GM23338 (cell line): ENCODE results near the gene NIN. TPM values are rescaled to one million over a fixed set of nuclear protein-coding genes. Genes with fewer than 3 reads are reported as not detected.

Source experiments
- ATAC-seq: fragments of 200-7000 bp; cut with Tn5 transposase; 3 replicates; pipeline ENCODE4 v1.9.1; 2020
- DNase-seq: peaks from one replicate; pipeline ENCODE4 v3.0.0-alpha.2; 2015; ENCODE audit warnings: low spot score
- H2AFZ ChIP-seq: fragments of 200-600 bp; sonication (generic); 2 replicates; pipeline ENCODE4 v1.8.0; 2016; ENCODE audit warnings: antibody characterized with exemption, mild to moderate bottlenecking, moderate library complexity
- H3F3A ChIP-seq: fragments of 200-600 bp; sonication (generic); replicated peaks from 2 replicates; pipeline ENCODE4 v1.8.0; 2017; ENCODE audit warnings: antibody characterized with exemption, mixed run types, low read depth
- H3K27ac ChIP-seq: fragments of 200-600 bp; sonication (generic); 2 replicates; pipeline ENCODE4 v1.6.1; 2016; ENCODE audit warnings: low read depth
- H3K27me3 ChIP-seq: fragments of 200-600 bp; sonication (generic); 2 replicates; pipeline ENCODE4 v1.8.0; 2016; ENCODE audit warnings: mild to moderate bottlenecking, mixed run types, moderate library complexity; ENCODE audit not compliant: insufficient read depth
- H3K36me3 ChIP-seq: fragments of 200-600 bp; sonication (generic); 2 replicates; pipeline ENCODE4 v1.8.0; 2016; ENCODE audit warnings: mild to moderate bottlenecking; ENCODE audit not compliant: insufficient read depth
- H3K4me1 ChIP-seq: fragments of 200-600 bp; sonication (generic); 2 replicates; pipeline ENCODE4 v1.8.0; 2016; ENCODE audit warnings: mild to moderate bottlenecking, moderate library complexity; ENCODE audit not compliant: insufficient read depth
- H3K4me2 ChIP-seq: fragments of 200-600 bp; sonication (generic); 2 replicates; pipeline ENCODE4 v1.7.1; 2017; ENCODE audit warnings: mixed run types
- H3K4me3 ChIP-seq: fragments of 200-600 bp; sonication (generic); 2 replicates; pipeline ENCODE4 v1.6.1; 2016; ENCODE audit warnings: mixed run types
- H3K79me2 ChIP-seq: fragments of 200-600 bp; sonication (generic); replicated peaks from 2 replicates; pipeline ENCODE4 v1.8.0; 2017; ENCODE audit warnings: mild to moderate bottlenecking; ENCODE audit not compliant: insufficient read depth
- H3K9me2 ChIP-seq: fragments of 200-600 bp; sonication (generic); 2 replicates; pipeline ENCODE4 v1.8.0; 2017; ENCODE audit not compliant: insufficient read depth
- H4K20me1 ChIP-seq: fragments of 200-600 bp; sonication (generic); replicated peaks from 2 replicates; pipeline ENCODE4 v1.8.0; 2017; ENCODE audit warnings: mild to moderate bottlenecking; ENCODE audit not compliant: insufficient read depth
- H3K27ac Mint-ChIP-seq: 2 replicates; pipeline ENCODE4 v1.8.0; 2020; ENCODE audit warnings: inconsistent platforms, mild to moderate bottlenecking, moderate library complexity, mixed read lengths
- H3K27me3 Mint-ChIP-seq: 3 replicates; pipeline ENCODE4 v1.8.0; 2022; ENCODE audit warnings: low read depth, mild to moderate bottlenecking, moderate library complexity, mixed read lengths, inconsistent platforms; ENCODE audit not compliant: insufficient read depth, poor library complexity
- H3K36me3 Mint-ChIP-seq: 3 replicates; pipeline ENCODE4 v1.8.0; 2021; ENCODE audit warnings: low read depth, mild to moderate bottlenecking, inconsistent platforms, moderate library complexity, mixed read lengths
- H3K4me1 Mint-ChIP-seq: 3 replicates; pipeline ENCODE4 v1.8.0; 2020; ENCODE audit warnings: mild to moderate bottlenecking, inconsistent platforms, mixed read lengths
- H3K4me3 Mint-ChIP-seq: 3 replicates; pipeline ENCODE4 v1.8.0; 2021; ENCODE audit warnings: moderate library complexity, mild to moderate bottlenecking, inconsistent platforms, mixed read lengths
- H3K9me3 Mint-ChIP-seq: 3 replicates; pipeline ENCODE4 v1.8.0; 2020; ENCODE audit warnings: moderate library complexity, mild to moderate bottlenecking, inconsistent platforms, mixed read lengths
- CREB1 ChIP-seq: fragments of 250-450 bp; sonication (Bioruptor Pico); IDR thresholded peaks from 2 replicates; pipeline ENCODE4 v1.5.0; 2020; ENCODE audit warnings: low read depth, mild to moderate bottlenecking, moderate library complexity
- EZH2 ChIP-seq: fragments of 200-600 bp; sonication (generic); IDR thresholded peaks from one replicate; pipeline ENCODE4 v1.8.0; 2017; ENCODE audit warnings: antibody characterized with exemption, mild to moderate bottlenecking, low read depth; ENCODE audit not compliant: unreplicated experiment
- EZH2phosphoT487 ChIP-seq: fragments of 200-600 bp; sonication (generic); IDR thresholded peaks from one replicate; pipeline ENCODE4 v1.8.1; 2018; ENCODE audit warnings: antibody characterized with exemption; ENCODE audit not compliant: unreplicated experiment
- JUNB ChIP-seq: IDR thresholded peaks from one replicate; pipeline ENCODE4 v1.6.1; 2016; ENCODE audit warnings: antibody characterized with exemption; ENCODE audit not compliant: unreplicated experiment
- NANOG ChIP-seq: IDR thresholded peaks from 2 replicates; pipeline ENCODE4 v1.6.1; 2016; ENCODE audit warnings: antibody characterized with exemption, borderline replicate concordance
- POLR2AphosphoS5 ChIP-seq: IDR thresholded peaks from 2 replicates; pipeline ENCODE4 v1.6.1; 2016; ENCODE audit warnings: antibody characterized with exemption, low read depth
- STAT1 ChIP-seq: IDR thresholded peaks from one replicate; pipeline ENCODE4 v1.6.1; 2016; ENCODE audit warnings: antibody characterized with exemption; ENCODE audit not compliant: unreplicated experiment
- ZNF114 ChIP-seq: fragments of 250-450 bp; sonication (Bioruptor Pico); IDR thresholded peaks from 2 replicates; pipeline ENCODE4 v1.5.0; 2020; ENCODE audit warnings: mild to moderate bottlenecking, moderate library complexity
- ZNF331 ChIP-seq: fragments of 250-450 bp; sonication (Bioruptor Pico); IDR thresholded peaks from 2 replicates; pipeline ENCODE4 v1.5.0; 2020; ENCODE audit warnings: low read depth, mild to moderate bottlenecking, moderate library complexity
- ZNF462 ChIP-seq: fragments of 250-450 bp; sonication (Bioruptor Pico); IDR thresholded peaks from 2 replicates; pipeline ENCODE4 v1.5.0; 2020; ENCODE audit warnings: mild to moderate bottlenecking, moderate library complexity
- polyA plus RNA-seq: library from polyadenylated mRNA; unstranded; fragments of >200 nt; fragmentation: Nextera tagmentation; extraction: Ambion mirVana; gene quantifications from 2 replicates; pipeline ENCODE4 v1.2.1, GENCODE V29; 2016
- total RNA-seq: library from RNA; depleted of rRNA; stranded (reverse); fragments of >200 nt; shearing (Covaris generic); gene quantifications from 2 replicates; pipeline ENCODE4 v1.2.3, GENCODE V29; 2014
- TF ChIP-seq, protein P1 (sequence below): IDR thresholded peaks from one replicate; pipeline ENCODE4 v1.6.1; 2018; ENCODE audit warnings: antibody characterized with exemption; ENCODE audit not compliant: unreplicated experiment

The NIN gene
- total and polyA plus RNA-seq, 2 experiments from 2014 or later = 7.4 to 17.4 TPM

DNA sequence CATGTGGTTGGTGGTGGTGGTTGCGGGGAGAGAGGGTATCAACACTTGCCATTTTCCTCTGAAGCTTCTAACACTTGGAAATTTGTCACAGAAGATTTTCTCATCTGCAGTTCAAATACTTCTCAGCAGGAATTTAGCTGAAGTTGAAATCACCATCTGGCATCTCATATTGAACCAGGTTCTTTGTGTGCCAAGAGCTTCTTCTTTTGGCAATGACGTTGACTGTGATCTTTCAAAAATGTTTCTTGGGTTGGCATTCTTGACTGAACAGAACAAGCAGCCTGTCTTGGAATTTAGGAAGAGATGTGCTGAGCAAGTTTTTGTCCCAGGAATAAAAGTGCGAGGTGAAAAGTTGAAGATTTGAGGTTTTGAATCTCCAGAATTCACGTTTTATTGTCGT is 8.7 kb upstream of the NIN start:
- no peak overlapping the region for H3K27ac ChIP-seq
- DNase-seq (no peak), ATAC-seq (no peak)
- H3K4me3 Mint-ChIP-seq = no peak overlapping the region
- peaks cover under 1% of the 10 kb centered on the region for H3K27me3 Mint-ChIP-seq
- no peaks in the 10 kb centered on the region for H3K4me1 ChIP-seq
- H3K79me2 ChIP-seq = no peaks in the 10 kb centered on the region
- H3K27ac Mint-ChIP-seq = no peak overlapping the region
- H3K4me3 ChIP-seq = no peak overlapping the region
- H3K36me3 Mint-ChIP-seq = no peaks in the 10 kb centered on the region
- H3K27me3 ChIP-seq = peaks cover 12% of the 10 kb centered on the region
- no peaks in the 10 kb centered on the region for H3K36me3 ChIP-seq
- H3K9me2 ChIP-seq = peaks cover 6% of the 10 kb centered on the region
- no peaks in the 10 kb centered on the region; the same call in 2 of the 3 replicates for H3K4me1 Mint-ChIP-seq
- no peak for TF ChIP-seq NANOG
- no peak for TF ChIP-seq ZNF331
- no peak for TF ChIP-seq EZH2phosphoT487
- no peak for TF ChIP-seq STAT1
- TF ChIP-seq POLR2AphosphoS5 = no peak
- no peak for TF ChIP-seq JUNB
- TF ChIP-seq, protein P1, sequence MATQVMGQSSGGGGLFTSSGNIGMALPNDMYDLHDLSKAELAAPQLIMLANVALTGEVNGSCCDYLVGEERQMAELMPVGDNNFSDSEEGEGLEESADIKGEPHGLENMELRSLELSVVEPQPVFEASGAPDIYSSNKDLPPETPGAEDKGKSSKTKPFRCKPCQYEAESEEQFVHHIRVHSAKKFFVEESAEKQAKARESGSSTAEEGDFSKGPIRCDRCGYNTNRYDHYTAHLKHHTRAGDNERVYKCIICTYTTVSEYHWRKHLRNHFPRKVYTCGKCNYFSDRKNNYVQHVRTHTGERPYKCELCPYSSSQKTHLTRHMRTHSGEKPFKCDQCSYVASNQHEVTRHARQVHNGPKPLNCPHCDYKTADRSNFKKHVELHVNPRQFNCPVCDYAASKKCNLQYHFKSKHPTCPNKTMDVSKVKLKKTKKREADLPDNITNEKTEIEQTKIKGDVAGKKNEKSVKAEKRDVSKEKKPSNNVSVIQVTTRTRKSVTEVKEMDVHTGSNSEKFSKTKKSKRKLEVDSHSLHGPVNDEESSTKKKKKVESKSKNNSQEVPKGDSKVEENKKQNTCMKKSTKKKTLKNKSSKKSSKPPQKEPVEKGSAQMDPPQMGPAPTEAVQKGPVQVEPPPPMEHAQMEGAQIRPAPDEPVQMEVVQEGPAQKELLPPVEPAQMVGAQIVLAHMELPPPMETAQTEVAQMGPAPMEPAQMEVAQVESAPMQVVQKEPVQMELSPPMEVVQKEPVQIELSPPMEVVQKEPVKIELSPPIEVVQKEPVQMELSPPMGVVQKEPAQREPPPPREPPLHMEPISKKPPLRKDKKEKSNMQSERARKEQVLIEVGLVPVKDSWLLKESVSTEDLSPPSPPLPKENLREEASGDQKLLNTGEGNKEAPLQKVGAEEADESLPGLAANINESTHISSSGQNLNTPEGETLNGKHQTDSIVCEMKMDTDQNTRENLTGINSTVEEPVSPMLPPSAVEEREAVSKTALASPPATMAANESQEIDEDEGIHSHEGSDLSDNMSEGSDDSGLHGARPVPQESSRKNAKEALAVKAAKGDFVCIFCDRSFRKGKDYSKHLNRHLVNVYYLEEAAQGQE = no peak
- TF ChIP-seq CREB1 = no peak
- no peak for TF ChIP-seq ZNF114 (CRISPR knock-in tag)
- no peaks in the 10 kb centered on the region for H4K20me1 ChIP-seq
- H3K4me2 ChIP-seq = no peak overlapping the region
- H2AFZ ChIP-seq = peak overlapping the region; percentile 4
- H3K9me3 Mint-ChIP-seq = no peaks in the 10 kb centered on the region
- H3F3A ChIP-seq = no peaks in the 10 kb centered on the region; the same call in 1 of the 2 replicates

GRCh38 chr14:50839048-50839447 is 8.1 kb upstream of the NIN start:
- peaks cover 18% of the 10 kb centered on the region for H3K27me3 ChIP-seq
- no peak overlapping the region for H3K4me3 Mint-ChIP-seq
- TF ChIP-seq ZNF114 (CRISPR knock-in tag) = no peak
- TF ChIP-seq ZNF462 = no peak
- no peak for TF ChIP-seq EZH2

More at GRCh38 chr14:50839048-50839447, 8.1 kb upstream of the NIN start:
- Histone ChIP-seq H3K36me3 (no peaks in the 10 kb centered on the region), H3K79me2 (no peaks in the 10 kb centered on the region), H3F3A (no peaks in the 10 kb centered on the region; the same call in 1 of the 2 replicates), H3K9me2 (peaks cover 6% of the 10 kb centered on the region), H4K20me1 (no peaks in the 10 kb centered on the region), H2AFZ (no peak overlapping the region), H3K4me1 (no peaks in the 10 kb centered on the region), H3K4me2 (no peak overlapping the region), H3K4me3 (no peak overlapping the region), H3K27ac (no peak overlapping the region)
- peaks cover 2% of the 10 kb centered on the region for H3K27me3 Mint-ChIP-seq
- DNase-seq (no peak), ATAC-seq (no peak)
- H3K9me3 Mint-ChIP-seq = no peaks in the 10 kb centered on the region
- H3K36me3 Mint-ChIP-seq = no peaks in the 10 kb centered on the region
- no peaks in the 10 kb centered on the region; the same call in 2 of the 3 replicates for H3K4me1 Mint-ChIP-seq
- no peak overlapping the region for H3K27ac Mint-ChIP-seq
